ENCODE data around the gene FEM1A. TPM values are rescaled to one million over a fixed set of nuclear protein-coding genes. Genes with fewer than 3 reads are reported as not detected.

FEM1A gene
- total RNA-seq, 6 experiments from 2014 or later = 4.7 to 11.9 (median 5.6) TPM

DNA sequence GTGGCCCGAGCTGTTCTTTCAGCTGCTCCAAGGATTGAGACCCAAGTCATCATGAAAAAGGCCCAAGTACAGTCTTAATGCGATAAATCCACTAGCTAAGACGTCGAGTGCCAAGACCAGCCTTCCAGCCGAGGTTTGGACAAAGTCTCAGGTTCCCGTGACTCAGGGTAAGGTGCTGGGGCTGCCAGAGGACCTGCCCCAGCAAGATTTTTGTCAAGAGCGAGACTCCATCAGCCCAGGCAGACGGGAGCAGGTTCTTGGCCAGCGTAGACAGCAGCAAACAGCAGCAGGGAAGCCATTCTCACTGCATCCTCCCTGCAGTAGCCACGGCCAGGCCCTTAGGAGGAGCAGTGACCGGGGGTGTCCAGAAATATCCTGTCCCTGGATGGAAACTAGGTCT is 3.4 kb downstream of the FEM1A start:
- intact Hi-C loops (cut with DNase I) = no loop called here
- Histone ChIP-seq H3K9me3 (no peaks in the 10 kb centered on the region), H3K27ac (no peak overlapping the region), H3K36me3 (peaks cover 0 to 15% (median 6%) of the 10 kb centered on the region in 4 donors), H3K27me3 (no peaks in the 10 kb centered on the region), H3K4me3 (no peak overlapping the region), H3K4me1 (peaks cover 0 to 24% (median 11%) of the 10 kb centered on the region in 4 donors)
- ATAC-seq = no peak
- TF ChIP-seq, protein P1, sequence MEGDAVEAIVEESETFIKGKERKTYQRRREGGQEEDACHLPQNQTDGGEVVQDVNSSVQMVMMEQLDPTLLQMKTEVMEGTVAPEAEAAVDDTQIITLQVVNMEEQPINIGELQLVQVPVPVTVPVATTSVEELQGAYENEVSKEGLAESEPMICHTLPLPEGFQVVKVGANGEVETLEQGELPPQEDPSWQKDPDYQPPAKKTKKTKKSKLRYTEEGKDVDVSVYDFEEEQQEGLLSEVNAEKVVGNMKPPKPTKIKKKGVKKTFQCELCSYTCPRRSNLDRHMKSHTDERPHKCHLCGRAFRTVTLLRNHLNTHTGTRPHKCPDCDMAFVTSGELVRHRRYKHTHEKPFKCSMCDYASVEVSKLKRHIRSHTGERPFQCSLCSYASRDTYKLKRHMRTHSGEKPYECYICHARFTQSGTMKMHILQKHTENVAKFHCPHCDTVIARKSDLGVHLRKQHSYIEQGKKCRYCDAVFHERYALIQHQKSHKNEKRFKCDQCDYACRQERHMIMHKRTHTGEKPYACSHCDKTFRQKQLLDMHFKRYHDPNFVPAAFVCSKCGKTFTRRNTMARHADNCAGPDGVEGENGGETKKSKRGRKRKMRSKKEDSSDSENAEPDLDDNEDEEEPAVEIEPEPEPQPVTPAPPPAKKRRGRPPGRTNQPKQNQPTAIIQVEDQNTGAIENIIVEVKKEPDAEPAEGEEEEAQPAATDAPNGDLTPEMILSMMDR (IDR thresholded peaks at IDR 0.05) = no peak
- 70% methylated on average over 4 of the region's 11 CpGs for WGBS (ENCODE audit: insufficient coverage, low coverage, low lambda C conversion rate, missing lambda C conversion rate)
- no peak for DNase-seq

DNA sequence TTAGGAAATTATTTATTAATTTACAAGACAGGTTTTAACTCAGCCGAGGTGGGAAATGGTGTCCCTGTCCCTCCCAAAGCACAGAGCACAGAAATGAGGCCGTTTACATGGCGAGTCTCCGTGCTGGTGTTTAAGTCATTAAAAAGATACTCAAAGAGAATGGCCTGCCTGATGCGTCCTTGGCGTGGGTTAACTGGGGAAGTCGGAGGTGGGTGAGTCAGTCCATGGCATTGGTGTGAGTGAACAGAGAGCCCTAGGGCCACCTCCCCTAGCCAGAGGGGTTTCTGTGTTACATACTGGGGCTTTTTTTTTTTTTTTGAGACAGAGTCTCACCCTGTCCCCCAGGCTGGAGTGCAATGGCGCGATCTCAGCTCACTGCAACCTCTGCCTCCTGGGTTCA is 3.9 kb downstream of the FEM1A start:
- Histone ChIP-seq H3K4me3 (no peak overlapping the region), H3K27ac (no peak overlapping the region), H3K36me3 (peaks cover 0 to 15% (median 6%) of the 10 kb centered on the region in 4 donors), H3K27me3 (no peaks in the 10 kb centered on the region), H3K9me3 (no peaks in the 10 kb centered on the region), H3K4me1 (peaks cover 0 to 24% (median 11%) of the 10 kb centered on the region in 4 donors)
- 81% methylated on average over 5 of the region's 9 CpGs for WGBS (ENCODE audit: insufficient coverage, low coverage, low lambda C conversion rate, missing lambda C conversion rate)
- ATAC-seq = no peak
- intact Hi-C loops (cut with DNase I) = no loop called here
- no peak for TF ChIP-seq POLR2A (IDR thresholded peaks at IDR 0.05)
- TF ChIP-seq, protein P1 (IDR thresholded peaks at IDR 0.05) = no peak
- DNase-seq = no peak

GRCh38 chr19:4800591-4801081 is 9.1 kb downstream of the FEM1A start:
- H3K4me3 ChIP-seq = no peak overlapping the region
- TF ChIP-seq POLR2A (IDR thresholded peaks at IDR 0.05) = no peak
- TF ChIP-seq, protein P1 (IDR thresholded peaks at IDR 0.05) = no peak
- WGBS (ENCODE audit: insufficient coverage, low coverage, low lambda C conversion rate, missing lambda C conversion rate) = 58% methylated on average over 15 of the region's 23 CpGs
- intact Hi-C loops (cut with DNase I) = no loop called here
- H3K27me3 ChIP-seq = no peaks in the 10 kb centered on the region
- H3K36me3 ChIP-seq = peaks cover 0 to 4% (median 1%) of the 10 kb centered on the region in 4 donors
- no peaks in the 10 kb centered on the region for H3K4me1 ChIP-seq
- DNase-seq (peak in 2 of 3 donors; percentile 37 to 51), ATAC-seq (peak; percentile 58 to 77 (median 70))
- H3K27ac ChIP-seq = no peak overlapping the region
- H3K9me3 ChIP-seq = no peaks in the 10 kb centered on the region

DNA sequence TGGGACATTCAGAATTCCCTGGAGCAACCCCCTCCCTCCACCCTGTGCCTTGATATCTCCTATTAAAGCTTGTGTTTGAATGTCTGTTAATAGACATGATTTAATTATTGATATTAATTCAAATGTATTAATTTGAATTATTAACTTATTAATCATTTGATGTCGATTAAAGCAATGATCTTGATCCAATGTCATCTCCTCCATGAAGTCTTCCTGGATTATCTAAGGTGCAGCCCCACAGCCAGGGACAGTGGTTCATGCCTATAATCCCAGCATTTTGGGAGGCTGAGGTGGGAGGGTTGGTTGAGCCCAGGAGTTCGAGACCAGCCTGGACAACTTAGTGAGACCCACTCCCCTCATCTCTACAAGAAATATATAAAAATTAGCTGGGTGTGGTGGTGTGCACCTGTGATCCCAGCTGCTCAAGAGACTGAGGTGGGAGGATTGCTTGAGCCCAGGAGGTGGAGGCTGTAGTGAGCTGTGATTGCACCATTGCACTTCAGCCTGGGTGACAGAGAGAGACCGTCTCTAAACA is 9.6 kb downstream of the FEM1A start:
- Histone ChIP-seq H3K27ac (no peak overlapping the region), H3K4me1 (no peaks in the 10 kb centered on the region), H3K27me3 (no peaks in the 10 kb centered on the region), H3K4me3 (no peak overlapping the region), H3K36me3 (peaks cover 0 to 4% (median 1%) of the 10 kb centered on the region in 4 donors), H3K9me3 (no peaks in the 10 kb centered on the region)
- ATAC-seq (no peak), DNase-seq (no peak)
- intact Hi-C loops (cut with DNase I) = no loop called here
- no peak for TF ChIP-seq POLR2A (IDR thresholded peaks at IDR 0.05)
- TF ChIP-seq, protein P1 (IDR thresholded peaks at IDR 0.05) = no peak
- 48% methylated on average over 3 of the region's 3 CpGs for WGBS (ENCODE audit: insufficient coverage, low coverage, low lambda C conversion rate, missing lambda C conversion rate)

Data from right lobe of liver (tissue), 6 donors.